ENCODE results near the gene C19orf38.

The C19orf38 gene

GRCh38 chr19:10823690-10824089 is 24.5 kb upstream of the C19orf38 start:
- no peaks in the 10 kb centered on the region for H3K9me3 ChIP-seq (ENCODE audit: insufficient read depth, low read length, severe bottlenecking)
- no peaks in the 10 kb centered on the region for H3K4me1 ChIP-seq (ENCODE audit: insufficient read depth, low read length)
- H3K27ac ChIP-seq (ENCODE audit: low read length), result no peak overlapping the region
- no peak overlapping the region for H3K4me2 ChIP-seq (ENCODE audit: insufficient read depth, low read length)
- no peaks in the 10 kb centered on the region for H3K27me3 ChIP-seq (ENCODE audit: insufficient read depth, low read length, poor library complexity)
- H3K79me2 ChIP-seq (ENCODE audit: insufficient read depth, low read length), result no peaks in the 10 kb centered on the region
- no peak for ATAC-seq (ENCODE audit: insufficient read depth, low read depth)
- H2AFZ ChIP-seq (ENCODE audit: low read depth, low read length), result no peak overlapping the region
- H3K36me3 ChIP-seq (ENCODE audit: insufficient read depth, low read length), result peaks cover 79% of the 10 kb centered on the region
- no peak overlapping the region for H3K9ac ChIP-seq (ENCODE audit: low read depth, low read length)
- TF ChIP-seq, protein P1, sequence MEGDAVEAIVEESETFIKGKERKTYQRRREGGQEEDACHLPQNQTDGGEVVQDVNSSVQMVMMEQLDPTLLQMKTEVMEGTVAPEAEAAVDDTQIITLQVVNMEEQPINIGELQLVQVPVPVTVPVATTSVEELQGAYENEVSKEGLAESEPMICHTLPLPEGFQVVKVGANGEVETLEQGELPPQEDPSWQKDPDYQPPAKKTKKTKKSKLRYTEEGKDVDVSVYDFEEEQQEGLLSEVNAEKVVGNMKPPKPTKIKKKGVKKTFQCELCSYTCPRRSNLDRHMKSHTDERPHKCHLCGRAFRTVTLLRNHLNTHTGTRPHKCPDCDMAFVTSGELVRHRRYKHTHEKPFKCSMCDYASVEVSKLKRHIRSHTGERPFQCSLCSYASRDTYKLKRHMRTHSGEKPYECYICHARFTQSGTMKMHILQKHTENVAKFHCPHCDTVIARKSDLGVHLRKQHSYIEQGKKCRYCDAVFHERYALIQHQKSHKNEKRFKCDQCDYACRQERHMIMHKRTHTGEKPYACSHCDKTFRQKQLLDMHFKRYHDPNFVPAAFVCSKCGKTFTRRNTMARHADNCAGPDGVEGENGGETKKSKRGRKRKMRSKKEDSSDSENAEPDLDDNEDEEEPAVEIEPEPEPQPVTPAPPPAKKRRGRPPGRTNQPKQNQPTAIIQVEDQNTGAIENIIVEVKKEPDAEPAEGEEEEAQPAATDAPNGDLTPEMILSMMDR (IDR thresholded peaks at IDR 0.05; ENCODE audit: borderline replicate concordance, extremely low read depth, low read length, poor library complexity, severe bottlenecking), result no peak
- no peak for TF ChIP-seq EZH2 (IDR thresholded peaks at IDR 0.05; ENCODE audit: borderline replicate concordance, low read depth, low read length, severe bottlenecking)
- no peaks in the 10 kb centered on the region for H4K20me1 ChIP-seq (ENCODE audit: insufficient read depth, low read length)
- H3K4me3 ChIP-seq (ENCODE audit: low read depth in 1 of 2, low read length in 2 of 2), result no peak overlapping the region
- DNase-seq, result no peak

GRCh38 chr19:10826231-10826630 is 22.0 kb upstream of the C19orf38 start:
- Histone ChIP-seq H3K4me2 (ENCODE audit: insufficient read depth, low read length) (no peak overlapping the region), H3K36me3 (ENCODE audit: insufficient read depth, low read length) (peaks cover 78% of the 10 kb centered on the region), H3K9ac (ENCODE audit: low read depth, low read length) (no peak overlapping the region), H3K9me3 (ENCODE audit: insufficient read depth, low read length, severe bottlenecking) (no peaks in the 10 kb centered on the region), H3K27ac (ENCODE audit: low read length) (no peak overlapping the region), H2AFZ (ENCODE audit: low read depth, low read length) (no peak overlapping the region), H3K4me1 (ENCODE audit: insufficient read depth, low read length) (no peaks in the 10 kb centered on the region), H3K27me3 (ENCODE audit: insufficient read depth, low read length, poor library complexity) (no peaks in the 10 kb centered on the region), H3K4me3 (ENCODE audit: low read depth in 1 of 2, low read length in 2 of 2) (no peak overlapping the region), H3K79me2 (ENCODE audit: insufficient read depth, low read length) (no peaks in the 10 kb centered on the region), H4K20me1 (ENCODE audit: insufficient read depth, low read length) (peaks cover 11% of the 10 kb centered on the region; the same call in 1 of the 2 replicates)
- TF ChIP-seq, protein P1 (IDR thresholded peaks at IDR 0.05; ENCODE audit: borderline replicate concordance, extremely low read depth, low read length, poor library complexity, severe bottlenecking), result no peak
- TF ChIP-seq EZH2 (IDR thresholded peaks at IDR 0.05; ENCODE audit: borderline replicate concordance, low read depth, low read length, severe bottlenecking), result no peak
- DNase-seq (no peak), ATAC-seq (ENCODE audit: insufficient read depth, low read depth) (no peak)

DNA sequence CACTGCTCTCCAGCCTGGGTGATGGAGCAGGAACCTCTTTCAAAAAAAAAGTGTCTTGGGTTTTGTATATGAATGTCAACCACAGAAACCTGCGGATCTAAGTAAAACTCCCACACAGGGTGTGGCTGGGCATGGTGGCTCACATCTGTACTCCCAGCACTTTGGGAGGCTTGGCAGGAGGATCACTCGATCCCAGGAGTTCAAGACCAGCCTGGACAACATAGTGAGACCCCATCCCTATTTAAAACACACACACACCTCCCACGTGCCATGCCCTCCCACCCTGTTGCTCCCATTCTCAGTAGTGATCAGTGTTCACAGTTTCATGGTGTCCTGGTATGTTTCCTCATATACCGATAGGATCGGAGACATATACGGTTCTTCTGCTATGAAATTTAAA is 21.4 kb upstream of the C19orf38 start:
- no peaks in the 10 kb centered on the region for H3K27me3 ChIP-seq (ENCODE audit: insufficient read depth, low read length, poor library complexity)
- H3K4me2 ChIP-seq (ENCODE audit: insufficient read depth, low read length), result no peak overlapping the region
- no peak for TF ChIP-seq EZH2 (IDR thresholded peaks at IDR 0.05; ENCODE audit: borderline replicate concordance, low read depth, low read length, severe bottlenecking)
- TF ChIP-seq, protein P1 (IDR thresholded peaks at IDR 0.05; ENCODE audit: borderline replicate concordance, extremely low read depth, low read length, poor library complexity, severe bottlenecking), result no peak

More for the DNA sequence above, 21.4 kb upstream of the C19orf38 start:
- ATAC-seq (ENCODE audit: insufficient read depth, low read depth) (no peak), DNase-seq (no peak)
- Histone ChIP-seq H3K79me2 (ENCODE audit: insufficient read depth, low read length) (no peaks in the 10 kb centered on the region), H2AFZ (ENCODE audit: low read depth, low read length) (no peak overlapping the region), H3K9ac (ENCODE audit: low read depth, low read length) (no peak overlapping the region), H3K4me1 (ENCODE audit: insufficient read depth, low read length) (no peaks in the 10 kb centered on the region), H3K36me3 (ENCODE audit: insufficient read depth, low read length) (peaks cover 78% of the 10 kb centered on the region), H3K9me3 (ENCODE audit: insufficient read depth, low read length, severe bottlenecking) (no peaks in the 10 kb centered on the region), H4K20me1 (ENCODE audit: insufficient read depth, low read length) (peaks cover 11% of the 10 kb centered on the region; the same call in 1 of the 2 replicates), H3K4me3 (ENCODE audit: low read depth in 1 of 2, low read length in 2 of 2) (no peak overlapping the region), H3K27ac (ENCODE audit: low read length) (no peak overlapping the region)
